NCI-H146 treated with DMSO at 0.1 percent for 48 hours (cell line): ENCODE data around the gene CPEB1.

ENCODE experiments used
- DNase-seq: peaks from one replicate; lab custom pipeline; 2025; ENCODE audit not compliant: unreplicated experiment; lab: John Stamatoyannopoulos, UW

CPEB1 gene

DNA sequence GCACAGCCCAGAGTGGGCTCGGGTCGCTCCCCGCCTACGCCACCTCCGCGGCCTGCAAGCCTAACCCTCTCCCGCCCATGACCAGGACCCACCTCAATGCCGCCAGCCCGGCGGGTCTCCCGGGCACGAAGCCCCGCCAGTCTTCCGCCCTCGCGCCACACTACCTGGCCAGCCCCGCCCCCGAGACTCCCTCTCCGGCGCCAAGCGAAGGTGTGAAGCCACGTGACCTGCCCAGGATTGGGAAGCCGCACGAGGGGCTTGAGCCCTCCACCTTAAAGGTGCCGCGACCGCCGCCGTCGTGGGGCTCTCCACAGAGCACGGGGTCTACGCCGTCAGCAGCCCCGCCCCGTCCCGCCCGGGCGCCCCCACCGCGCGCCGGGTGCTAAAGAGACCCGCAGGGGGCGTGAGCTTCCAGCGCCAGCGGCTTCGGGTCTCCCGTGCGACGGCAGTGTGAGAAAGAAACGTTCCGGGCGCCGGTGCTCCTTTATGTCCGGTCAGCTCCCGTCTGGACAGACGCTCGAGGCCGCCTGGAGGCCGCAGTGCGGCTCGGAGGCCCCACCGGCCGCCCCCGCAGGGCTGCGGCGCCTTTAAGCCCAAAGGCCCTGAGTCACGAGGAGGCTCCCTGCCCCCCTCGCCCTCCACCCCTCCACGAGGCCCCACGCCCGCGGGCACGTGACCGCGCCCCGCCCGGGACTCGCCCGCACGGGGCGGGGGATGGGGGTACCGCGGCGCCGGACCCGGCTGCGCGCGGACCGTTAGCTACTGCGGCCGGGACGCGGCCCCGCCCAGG is at the start of gene CPEB1:
Gene CPEB1 (minus strand): TSS at position 319 of the 790 bp plus-strand sequence. CDS start 18,904 bp downstream, outside the sequence.
- no peak for DNase-seq

DNA sequence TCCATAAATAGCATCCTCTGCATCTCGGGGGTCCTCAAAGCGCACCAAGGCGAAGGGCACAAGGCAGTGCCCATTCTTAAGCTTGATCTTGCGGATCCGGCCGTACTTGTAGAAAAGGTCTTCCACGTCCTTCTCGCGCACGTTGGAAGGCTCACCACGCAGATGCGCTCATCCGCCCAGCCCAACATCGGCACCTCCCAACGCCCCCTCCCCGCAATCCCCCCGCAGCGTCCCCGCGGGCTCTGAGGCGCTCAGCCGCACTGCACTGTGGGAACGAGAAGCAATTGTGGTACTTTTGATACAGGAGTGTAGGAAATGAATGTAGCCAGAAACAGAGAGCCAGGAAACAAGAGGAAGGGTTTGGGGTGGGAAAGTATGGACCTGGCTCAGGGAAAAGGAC is 45.0 kb upstream of the CPEB1 start:
- no peak for DNase-seq

DNA sequence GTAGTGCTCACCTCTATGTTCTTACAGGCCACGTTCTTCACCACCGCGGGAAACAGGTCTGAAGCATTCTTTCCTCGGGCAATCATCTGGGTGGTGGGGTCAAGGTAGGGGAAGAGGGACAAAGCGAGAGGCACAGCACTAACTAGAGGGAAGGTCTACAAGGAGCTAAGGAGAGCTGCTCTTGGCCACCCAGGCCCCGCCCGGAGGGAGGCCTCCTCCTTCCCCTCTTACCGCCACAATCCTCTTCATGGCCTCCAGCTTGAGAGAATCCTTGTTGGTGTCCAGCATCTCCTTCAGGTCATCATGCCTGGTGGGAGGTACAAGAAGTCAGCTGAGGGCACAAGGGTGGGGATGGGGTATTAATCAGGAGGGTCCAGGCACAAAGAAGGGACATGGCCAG is 42.0 kb upstream of the CPEB1 start:
- DNase-seq: no peak

DNA sequence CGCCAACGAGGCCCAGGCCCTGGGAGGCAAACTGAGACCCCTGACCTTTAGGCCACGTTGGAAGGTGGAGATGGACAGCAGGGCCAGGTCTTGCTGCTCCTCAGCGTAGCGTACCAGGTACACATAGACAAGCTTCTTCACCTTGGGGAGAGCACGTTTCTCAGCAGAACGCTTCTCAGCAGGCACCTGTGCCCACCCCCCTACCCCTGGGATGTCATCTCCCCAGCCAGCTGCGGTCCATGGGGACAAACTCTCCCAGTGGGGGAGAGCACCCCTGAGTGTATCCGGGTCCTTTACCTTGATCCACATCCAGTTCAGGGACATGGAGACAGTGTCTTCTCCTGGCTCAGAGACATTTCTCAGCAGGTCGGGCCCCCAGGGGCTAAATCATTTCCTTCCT is 41.5 kb upstream of the CPEB1 start:
- no peak for DNase-seq

DNA sequence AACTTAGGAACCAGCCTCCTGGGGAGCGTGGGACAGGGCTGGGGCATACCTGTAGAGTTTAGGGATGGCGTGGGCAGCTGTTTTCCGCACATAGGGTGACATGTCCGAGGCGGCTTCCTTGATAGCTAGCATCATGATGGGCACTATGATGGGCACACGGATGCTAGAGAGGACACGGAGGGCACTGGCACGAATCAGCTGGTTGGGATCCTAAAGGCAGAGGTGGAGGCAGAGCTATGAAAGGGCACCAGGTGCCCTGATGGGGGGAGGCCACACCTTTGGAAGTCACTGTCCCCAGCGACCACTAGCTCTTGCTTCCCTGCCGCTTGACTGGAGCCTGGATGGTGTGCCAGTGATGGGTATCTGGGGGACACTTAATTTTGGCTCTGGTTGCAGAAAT is 34.2 kb upstream of the CPEB1 start:
- no peak for DNase-seq

DNA sequence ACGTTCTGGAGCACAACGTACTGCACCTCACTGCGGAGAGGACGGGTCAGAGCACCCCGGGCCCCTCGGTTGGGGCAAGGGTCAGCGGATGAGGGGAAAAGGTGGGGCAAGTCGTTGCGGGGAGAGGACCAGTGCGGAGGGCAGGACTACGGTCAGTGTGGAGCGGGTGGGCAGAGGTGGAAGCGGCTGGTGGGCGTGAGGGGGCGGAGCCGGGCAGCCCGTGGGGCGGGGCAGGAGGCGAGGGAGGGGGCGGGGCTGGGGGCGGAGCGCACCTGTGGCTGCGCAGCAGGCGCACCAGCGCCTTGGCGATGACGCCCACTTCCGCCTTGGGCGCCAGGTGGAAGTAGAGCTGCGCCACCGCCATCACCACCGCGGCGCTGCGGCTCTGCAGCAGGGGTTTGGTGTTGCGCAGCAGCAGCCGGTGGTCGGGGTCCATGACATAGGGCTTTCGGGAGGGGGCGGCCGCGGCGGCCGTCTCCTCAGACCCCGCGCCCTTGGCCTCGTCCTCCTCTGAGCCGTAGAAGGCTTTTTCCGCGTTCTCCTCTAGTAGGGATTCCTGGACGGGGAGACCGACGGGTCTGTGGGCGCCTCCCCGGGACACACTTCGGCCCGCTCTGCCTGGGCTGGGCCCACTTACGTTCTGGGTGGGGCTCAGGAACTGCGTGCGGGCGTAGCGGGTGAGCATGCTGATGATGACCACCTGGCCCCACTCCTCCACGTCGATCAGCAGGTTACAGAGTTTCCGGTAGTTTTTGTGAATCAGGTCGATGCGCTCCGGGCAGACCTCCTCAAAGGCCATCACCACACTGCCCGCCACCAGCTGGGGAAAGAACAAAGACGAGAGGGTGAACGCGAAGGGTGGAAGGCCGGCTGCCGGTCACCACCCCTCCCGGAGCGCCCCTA is 33.3 kb upstream of the CPEB1 start:
- DNase-seq: peak; percentile 57

DNA sequence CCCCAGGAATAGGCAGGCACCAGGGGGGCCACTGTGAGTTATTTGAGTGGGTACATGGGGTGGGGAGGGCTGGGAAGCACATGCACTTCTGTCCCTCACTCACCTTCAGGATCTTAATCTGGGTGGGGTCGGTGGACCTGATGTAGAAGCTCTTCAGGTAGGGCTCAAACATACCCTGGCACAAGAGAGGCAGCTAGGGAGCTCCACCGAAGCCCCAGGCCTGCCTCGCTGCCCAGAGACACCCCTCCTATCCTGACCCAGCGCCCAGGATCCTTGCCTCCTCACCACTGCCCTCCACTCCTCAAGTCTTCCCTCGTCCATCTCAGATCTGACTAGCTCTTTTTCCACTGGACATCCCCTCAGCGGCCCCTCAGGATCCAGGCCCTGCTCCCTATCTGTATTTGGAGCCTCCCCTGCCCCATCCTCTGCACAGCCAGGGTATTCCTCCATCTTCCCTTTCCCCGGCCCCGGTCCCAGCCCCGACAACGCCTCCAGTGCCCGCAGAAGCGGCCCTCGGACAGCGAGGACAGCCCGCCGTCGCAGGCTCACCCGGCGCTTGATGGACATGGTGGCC is 32.5 kb upstream of the CPEB1 start:
- DNase-seq: no peak

DNA sequence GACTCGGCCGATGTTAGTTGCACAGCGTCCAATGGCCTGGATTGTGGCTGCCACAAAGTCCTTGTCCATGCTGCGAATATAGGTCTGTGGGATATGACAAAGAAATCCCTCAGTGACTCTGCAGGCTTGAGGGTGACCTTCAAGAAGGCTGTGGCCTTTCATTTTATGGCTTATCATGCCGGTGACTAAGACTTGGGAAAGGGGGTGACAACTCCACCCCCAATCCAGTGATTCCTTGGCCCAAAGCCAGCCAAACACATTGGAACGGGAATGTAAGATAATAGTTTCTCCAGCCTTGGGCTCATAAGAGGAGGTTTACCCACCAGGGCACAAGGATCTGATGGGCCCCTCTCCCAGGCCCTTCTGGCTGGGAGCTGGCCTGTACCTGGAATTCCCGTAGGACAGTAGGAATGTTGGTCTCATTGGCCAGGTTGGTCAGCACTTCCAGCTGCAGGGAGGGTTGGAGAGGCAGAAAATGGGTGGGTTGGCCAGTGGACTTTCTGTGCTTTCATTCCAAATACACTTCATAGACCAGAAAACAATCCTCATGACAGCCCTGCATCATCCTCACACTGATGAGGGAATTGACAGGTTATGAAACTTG is 30.7 kb upstream of the CPEB1 start:
- no peak for DNase-seq

DNA sequence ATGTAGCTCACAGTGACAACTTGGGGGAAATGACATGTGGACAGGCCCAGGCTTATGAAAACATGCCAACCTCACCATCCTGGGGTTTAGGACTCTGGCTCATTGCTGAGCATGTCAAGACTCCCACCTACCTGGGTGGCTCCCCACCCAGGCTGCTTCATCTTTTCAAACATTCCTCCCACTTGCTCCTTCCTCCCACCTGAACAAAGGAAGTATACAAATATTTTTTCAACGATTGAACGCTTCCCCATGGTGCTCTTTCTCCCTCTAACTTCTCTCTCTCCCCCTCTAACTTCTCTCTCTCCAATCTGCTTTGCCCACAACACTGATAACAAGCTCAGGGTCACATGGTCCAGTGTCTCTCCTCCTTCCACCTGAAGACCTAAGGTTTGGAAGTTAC is 27.7 kb upstream of the CPEB1 start:
- no peak for DNase-seq

DNA sequence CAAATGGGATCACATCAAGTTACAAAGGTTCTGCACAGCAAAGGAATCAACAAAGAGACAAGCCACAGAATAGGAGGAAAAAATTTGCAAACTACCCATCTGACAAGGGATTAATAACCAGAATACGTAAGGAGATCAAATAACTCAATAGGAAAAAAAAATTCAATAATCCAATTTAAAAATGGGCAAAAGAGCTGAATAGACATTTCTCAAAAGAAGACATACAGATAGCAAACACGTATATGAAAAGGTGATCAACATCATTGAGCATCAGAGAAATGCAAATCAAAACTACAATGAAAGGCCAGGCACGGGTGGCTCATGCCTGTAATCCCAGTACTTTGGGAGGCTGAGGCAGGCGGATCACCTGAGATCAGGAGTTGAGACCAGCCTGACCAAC is 23.5 kb upstream of the CPEB1 start:
- no peak for DNase-seq

DNA sequence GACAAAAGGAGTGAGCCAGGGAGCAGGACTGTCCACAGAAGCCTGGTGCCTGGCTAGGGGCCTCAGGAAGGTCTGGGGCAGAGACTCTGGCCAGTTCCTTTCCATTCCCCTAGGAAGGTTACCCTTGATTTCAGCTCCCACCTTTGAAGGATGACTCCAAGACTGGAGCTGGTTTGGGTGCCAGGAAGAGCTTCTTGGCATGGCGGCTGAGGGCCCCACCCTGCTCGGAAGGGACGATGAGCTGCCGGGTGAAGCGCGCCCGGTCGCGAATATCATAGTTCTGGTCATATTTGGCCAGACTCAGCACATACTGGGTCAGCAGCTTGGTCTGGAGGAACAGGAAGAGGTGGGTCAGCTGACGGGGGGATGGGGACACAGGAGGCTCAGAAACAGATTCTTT is 19.4 kb upstream of the CPEB1 start:
- no peak for DNase-seq

DNA sequence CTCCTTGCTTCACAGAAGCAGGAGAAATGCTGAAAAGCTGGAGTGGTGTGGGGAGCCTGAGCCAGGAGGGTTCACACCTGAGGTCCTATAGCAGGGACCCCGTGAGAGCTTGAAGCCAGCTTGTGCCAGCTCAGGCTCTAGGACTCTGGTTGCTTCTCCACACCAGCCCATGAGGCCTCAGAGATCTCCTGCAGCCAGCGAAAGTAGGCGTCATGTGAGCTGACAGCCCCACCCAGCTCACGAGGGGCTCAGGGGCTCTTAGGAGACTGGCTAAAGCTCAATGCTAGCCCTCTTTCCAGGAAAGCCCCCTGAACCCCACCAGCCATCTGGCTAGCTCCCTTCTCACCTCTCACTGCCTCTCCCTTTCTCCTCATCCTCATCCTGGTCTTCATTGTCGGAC is 16.9 kb upstream of the CPEB1 start:
- no peak for DNase-seq

DNA sequence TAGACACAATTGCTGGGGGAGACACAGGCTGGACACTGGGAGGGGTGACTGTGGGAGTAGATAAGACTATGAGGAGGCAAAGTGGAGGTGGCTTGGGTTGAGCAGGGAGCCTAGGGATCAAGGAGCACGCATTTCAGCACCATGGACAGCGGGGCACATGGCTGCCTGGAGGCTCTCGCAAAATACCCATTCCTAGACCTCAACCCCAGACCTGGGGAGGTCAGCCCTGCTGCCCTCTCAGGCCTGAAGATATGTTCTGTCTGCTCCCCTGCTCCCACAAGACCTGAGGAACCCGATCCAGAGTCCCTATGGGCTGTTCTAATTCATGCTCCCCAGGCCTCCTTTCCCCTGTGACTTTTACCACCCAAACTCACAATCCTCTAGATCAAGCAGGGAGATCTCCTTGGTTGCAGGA is 16.0 kb upstream of the CPEB1 start:
- no peak for DNase-seq

DNA sequence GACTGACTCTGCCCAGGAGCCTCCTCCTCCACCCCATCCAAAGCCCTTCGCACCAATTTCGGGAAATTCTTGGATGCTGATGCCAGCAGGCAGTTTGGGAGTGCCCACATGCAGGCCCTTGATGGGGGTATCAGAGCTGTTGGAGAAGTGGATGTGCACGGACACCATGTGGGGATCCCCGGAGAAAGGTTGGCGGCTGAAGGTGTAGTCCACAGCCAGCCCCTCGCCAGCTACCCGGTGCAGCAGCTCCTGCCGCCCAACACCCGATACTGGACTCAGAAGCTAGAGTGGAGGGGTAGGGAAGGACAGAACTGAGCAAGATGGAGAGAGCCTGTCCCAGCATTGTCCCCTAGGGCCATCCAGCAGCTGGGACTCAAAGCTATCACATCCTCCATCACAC is 15.5 kb upstream of the CPEB1 start:
- DNase-seq: no peak

DNA sequence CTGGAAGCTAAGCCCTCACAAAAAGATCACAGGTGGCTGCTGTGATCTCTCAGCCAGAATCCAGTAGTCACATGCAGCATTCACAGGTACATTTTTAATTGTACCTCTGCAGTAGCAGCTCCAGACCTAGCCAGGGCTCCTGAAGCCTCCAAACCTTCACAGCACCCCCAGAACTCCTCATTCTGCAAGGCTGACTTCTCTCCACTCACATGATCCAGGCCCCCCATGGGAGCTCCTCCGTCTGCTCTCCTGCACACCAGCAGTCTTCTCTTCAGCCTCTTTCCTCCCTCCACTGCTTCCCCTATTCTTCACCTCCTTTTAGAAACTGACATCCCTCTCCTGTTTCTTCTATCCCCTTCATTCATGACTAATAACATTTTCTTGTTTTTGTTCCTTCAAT is 13.2 kb upstream of the CPEB1 start:
- DNase-seq: no peak

DNA sequence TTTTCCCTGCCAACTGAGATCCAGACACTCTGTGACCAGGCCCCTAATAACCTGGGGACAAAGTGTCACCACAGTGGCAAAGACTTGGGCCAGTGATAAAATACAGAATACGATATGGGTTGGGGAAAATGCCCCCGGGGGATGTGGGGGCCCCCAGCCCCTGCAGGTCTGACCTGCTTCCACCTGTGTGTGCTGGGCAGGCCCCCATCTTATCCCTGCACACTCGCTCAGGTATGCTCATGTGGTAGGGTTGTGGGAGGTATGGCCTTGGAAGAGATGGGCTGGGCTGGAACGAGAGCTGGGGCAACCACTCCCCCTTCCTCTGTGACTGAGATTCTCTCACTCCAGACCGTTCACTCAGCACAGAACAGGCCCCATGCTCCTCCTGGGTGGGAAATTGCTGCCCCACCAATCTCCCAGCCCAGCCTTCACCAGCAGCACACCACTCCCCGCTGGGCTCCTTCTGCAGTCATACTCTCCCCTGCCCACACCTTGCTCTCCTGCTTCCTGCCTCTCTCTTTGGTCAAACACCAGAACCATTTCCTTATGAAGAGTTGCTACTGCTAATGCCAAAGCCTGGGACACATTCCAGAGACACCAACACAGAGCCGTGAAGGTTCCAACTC is 9.6 kb upstream of the CPEB1 start:
- no peak for DNase-seq

DNA sequence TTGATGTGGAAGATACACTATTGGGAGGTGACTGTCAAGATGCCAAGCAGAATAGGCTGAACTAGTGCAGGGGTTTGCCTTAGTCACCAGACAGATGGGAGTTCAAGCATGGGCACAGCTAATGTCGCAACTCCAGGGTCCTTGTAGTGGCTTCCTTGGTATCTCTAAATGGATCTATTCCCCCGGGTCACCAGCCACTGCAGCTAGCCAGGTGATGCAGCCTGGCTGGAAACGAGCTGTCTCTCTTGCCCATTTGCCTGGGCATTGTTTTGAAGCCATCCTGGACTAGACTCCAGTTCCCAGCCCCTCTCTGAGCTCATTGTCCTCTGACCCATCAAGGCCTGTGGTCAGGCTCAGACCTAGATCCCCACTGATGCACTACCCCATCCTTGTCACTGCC is 8.4 kb upstream of the CPEB1 start:
- DNase-seq: no peak

DNA sequence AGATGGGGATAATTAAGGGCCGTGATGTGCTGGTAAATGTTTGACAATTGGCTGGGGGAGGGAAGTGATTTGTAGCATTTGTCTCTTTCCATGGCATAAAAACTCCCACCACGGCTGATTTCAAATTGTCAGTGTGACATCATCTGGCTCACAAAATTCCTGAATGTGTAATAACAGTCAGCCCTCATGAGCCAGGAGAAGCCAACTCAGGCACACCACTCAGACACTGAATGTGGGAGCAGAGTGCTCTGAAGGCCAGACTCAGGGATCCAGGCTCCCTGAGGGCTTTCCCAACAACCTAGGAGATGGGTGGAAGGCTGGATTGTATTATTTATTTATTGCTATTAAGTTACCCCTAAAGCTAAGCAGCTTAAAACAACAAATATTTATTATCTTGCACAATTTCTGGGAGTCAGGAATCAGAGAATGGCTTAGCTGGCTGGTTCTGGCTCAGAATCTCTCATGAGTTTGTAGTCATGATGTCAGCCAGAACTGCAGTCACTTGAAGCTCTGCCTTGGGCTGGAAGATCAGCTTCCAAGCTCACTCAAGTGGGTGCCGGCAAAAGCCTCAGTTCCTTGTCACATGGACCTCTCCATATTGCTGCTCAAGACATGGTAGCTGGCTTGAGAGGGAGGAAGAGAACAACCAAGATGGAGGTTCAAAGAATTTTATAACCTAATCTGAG is 6.5 kb upstream of the CPEB1 start:
- no peak for DNase-seq

DNA sequence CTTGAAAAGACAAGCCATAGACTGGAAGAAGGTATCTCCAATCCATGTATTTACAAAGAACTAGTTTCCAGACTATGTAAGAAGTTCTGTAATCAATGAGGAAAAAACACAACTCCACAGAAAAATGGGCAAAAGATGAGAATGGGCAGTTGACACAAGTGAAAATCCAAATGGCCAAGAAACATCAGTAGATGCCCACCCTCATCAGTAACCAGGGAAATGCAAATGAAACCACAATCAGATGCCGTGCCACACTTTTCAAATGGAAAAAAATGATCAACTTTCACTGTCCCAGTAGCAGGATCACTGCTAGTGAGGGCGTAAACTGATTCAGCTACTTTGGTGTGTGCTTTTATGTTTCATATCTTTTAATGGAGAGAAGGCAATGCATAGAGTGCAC is 4.5 kb upstream of the CPEB1 start:
- DNase-seq: no peak

DNA sequence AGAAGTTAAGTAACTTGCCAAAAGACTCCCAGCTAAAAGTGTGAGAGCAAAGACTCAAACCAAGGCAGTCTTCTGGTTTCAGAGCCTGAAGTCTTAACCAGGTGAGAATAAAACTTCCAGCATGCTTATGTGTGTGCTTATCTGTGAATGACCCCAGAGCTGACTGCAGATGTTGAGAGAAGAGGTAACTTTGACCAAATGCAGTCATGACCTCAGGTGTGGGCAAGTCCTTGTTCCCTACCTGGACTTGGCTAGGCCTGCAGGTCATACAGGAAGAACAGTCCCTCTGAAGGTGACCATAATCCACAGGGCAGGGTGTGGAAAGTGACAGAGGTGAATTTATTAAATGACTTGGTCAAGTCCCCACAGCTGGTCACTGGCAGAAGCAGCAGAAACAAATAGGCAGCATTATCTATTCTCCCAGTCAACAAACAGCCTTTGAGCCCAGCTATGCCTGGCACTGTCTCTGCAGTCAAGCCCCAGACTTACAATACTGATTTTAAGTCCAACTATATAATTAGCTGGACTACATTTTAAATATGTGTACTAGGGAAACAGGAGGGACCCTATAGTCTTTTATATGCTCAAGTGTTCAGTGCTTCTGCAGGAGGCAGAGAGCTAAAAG is 3.0 kb upstream of the CPEB1 start:
- no peak for DNase-seq
